Peyer's patch (tissue), 4 donors: ENCODE results near the gene PLLP. TPM values are rescaled to one million over a fixed set of nuclear protein-coding genes. Genes with fewer than 3 reads are reported as not detected.

ENCODE experiments used
- DNase-seq, 3 donors: peaks; one replicate each; pipeline ENCODE4 v3.0.0-alpha.2; 2017 to 2019
- H3K27ac ChIP-seq, 4 donors: fragments of 200-600 bp; sonication (generic); one replicate each; pipeline ENCODE4 v1.5.1; 2016 to 2019
- H3K27me3 ChIP-seq, 2 donors: fragments of 200-600 bp; sonication (generic); one replicate each; pipeline ENCODE4 v1.5.1; 2019
- H3K36me3 ChIP-seq, 3 donors: fragments of 200-600 bp; sonication (generic); one replicate each; pipeline ENCODE4 v1.5.1; 2016 to 2019
- H3K4me1 ChIP-seq, 4 donors: fragments of 200-600 bp; sonication (generic); one replicate each; pipeline ENCODE4 v1.5.1; 2016 to 2019
- H3K4me3 ChIP-seq, 4 donors: fragments of 200-600 bp; sonication (generic); 1 replicate in 3 of 4; 2 replicates in 1 of 4; pipeline ENCODE4 v1.5.1; 2016 to 2019; ENCODE audit warnings: mild to moderate bottlenecking in 1 of 4
- H3K9me3 ChIP-seq, 4 donors: fragments of 200-600 bp; sonication (generic); one replicate each; pipeline ENCODE4 v1.5.1; 2016 to 2019; ENCODE audit warnings: mild to moderate bottlenecking in 1 of 4
- POLR2A ChIP-seq, 2 donors: fragments of 450-650 bp; IDR thresholded peaks; one replicate each; pipeline ENCODE4 v1.5.1; 2017; ENCODE audit warnings: antibody characterized with exemption in 2 of 2, mild to moderate bottlenecking in 2 of 2, moderate library complexity in 2 of 2
- total RNA-seq, 4 donors: library from RNA; depleted of rRNA; stranded (reverse); fragments of >200 nt; gene quantifications; one replicate each; pipeline ENCODE4 v1.1.0, GENCODE V29; 2016
- TF ChIP-seq, protein P1 (sequence below), 6 experiments: fragments of 450-650 bp in 4 of 6; fragments of 200-600 bp in 2 of 6; sonication (generic) in 1 of 6; IDR thresholded peaks; one replicate each; pipeline ENCODE4 v1.5.1; 2017 to 2019; ENCODE audit warnings: antibody characterized with exemption in 6 of 6, mild to moderate bottlenecking in 3 of 6, moderate library complexity in 1 of 6

PLLP gene
- total RNA-seq, 4 donors from 2014 or later, result 1.7 to 152 (median 126) TPM

DNA sequence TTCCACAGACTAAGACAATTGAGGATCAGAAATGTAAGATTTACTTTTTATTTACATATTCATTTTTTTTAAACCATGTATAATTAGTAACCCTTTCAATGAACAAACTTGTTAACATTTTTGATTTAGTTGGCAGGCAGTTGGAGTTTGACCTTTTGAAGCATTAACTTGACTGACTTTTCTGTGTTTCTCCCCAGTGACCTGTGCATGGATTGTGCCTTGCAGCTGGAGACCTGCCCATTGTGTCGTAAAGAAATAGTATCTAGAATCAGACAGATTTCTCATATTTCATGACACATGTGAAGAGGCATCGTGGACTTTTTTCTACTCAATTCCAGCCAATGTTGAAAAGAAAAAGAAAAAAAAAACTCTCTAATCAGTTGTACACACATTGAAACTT is 45.8 kb downstream of the PLLP start:
- no peaks in the 10 kb centered on the region for H3K4me1 ChIP-seq
- H3K27ac ChIP-seq, result no peak overlapping the region
- H3K4me3 ChIP-seq, result no peak overlapping the region
- no peak for DNase-seq
- H3K36me3 ChIP-seq, result peaks cover 0 to 43% (median 0%) of the 10 kb centered on the region in 3 donors
- H3K27me3 ChIP-seq, result no peaks in the 10 kb centered on the region
- no peak for TF ChIP-seq POLR2A (IDR thresholded peaks at IDR 0.05)
- TF ChIP-seq, protein P1, sequence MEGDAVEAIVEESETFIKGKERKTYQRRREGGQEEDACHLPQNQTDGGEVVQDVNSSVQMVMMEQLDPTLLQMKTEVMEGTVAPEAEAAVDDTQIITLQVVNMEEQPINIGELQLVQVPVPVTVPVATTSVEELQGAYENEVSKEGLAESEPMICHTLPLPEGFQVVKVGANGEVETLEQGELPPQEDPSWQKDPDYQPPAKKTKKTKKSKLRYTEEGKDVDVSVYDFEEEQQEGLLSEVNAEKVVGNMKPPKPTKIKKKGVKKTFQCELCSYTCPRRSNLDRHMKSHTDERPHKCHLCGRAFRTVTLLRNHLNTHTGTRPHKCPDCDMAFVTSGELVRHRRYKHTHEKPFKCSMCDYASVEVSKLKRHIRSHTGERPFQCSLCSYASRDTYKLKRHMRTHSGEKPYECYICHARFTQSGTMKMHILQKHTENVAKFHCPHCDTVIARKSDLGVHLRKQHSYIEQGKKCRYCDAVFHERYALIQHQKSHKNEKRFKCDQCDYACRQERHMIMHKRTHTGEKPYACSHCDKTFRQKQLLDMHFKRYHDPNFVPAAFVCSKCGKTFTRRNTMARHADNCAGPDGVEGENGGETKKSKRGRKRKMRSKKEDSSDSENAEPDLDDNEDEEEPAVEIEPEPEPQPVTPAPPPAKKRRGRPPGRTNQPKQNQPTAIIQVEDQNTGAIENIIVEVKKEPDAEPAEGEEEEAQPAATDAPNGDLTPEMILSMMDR (IDR thresholded peaks at IDR 0.05), result no peak
- no peaks in the 10 kb centered on the region for H3K9me3 ChIP-seq

DNA sequence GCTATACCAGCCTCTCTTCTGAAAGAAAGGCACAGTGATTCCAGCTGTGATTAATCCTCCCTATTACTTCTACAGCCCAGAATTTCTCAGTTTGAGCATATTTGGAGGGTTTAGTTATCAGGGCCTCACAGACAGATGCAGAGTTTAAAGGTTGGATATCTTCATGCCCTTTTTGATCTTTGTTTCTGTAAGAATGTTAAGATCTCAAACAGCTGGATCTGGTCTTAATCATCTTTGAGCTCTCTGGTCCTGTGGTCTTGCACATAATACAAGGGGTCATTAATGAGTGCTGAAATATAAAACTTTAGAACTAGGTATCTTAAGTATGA is 48.5 kb downstream of the PLLP start:
- peaks cover 0 to 70% (median 0%) of the 10 kb centered on the region in 3 donors for H3K36me3 ChIP-seq
- H3K4me1 ChIP-seq, result no peaks in the 10 kb centered on the region
- H3K9me3 ChIP-seq, result no peaks in the 10 kb centered on the region
- DNase-seq, result no peak
- no peaks in the 10 kb centered on the region for H3K27me3 ChIP-seq
- TF ChIP-seq, protein P1 (IDR thresholded peaks at IDR 0.05), result no peak
- TF ChIP-seq POLR2A (IDR thresholded peaks at IDR 0.05), result no peak
- peak overlapping the region in 2 of 4 donors; percentile 4 to 27 for H3K27ac ChIP-seq
- H3K4me3 ChIP-seq, result no peak overlapping the region

DNA sequence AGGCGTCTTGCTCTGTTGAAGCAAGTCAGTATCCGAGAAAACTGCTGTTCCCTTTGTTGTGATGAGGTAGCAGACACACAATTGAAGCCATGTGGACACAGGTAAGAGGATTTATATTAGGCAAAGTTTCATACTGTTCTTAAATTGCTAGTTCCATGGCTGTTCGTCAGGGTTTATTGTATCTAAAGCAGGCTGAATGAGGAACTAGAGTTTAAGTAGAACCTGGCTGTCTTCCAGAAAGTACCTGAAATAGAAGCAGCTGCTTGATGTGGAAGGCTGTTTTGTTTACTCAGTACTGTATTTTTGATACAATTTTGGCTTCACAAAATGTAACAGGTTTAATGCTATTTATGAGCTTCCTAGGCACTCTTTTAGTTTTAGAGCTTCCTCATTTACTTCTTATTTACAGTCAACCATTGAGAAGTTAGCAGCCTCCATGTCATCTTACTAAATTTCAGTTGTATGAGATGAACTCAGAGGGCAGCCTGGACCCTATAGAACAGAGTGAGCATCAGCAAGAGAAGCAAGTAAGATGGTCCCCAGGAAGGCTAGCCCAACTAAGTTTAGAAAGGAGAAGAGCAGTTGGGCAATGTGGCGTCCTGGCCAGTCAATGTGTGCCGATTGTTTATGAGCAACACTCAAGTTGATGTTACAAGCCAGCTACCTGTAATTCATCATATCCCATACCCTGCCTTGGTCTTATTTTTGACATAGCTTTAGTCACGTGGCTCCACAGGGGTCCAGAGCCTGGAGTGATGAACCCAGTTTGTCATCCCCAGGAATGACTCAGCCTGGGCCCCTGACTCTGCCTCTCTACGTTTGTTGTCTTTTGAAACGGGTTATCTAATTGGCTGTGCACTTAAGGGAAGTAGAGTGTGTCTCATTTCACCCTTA is 49.1 kb downstream of the PLLP start:
- Histone ChIP-seq H3K27ac (peak overlapping the region in 2 of 4 donors; percentile 4 to 27), H3K4me3 (no peak overlapping the region), H3K9me3 (no peaks in the 10 kb centered on the region), H3K4me1 (no peaks in the 10 kb centered on the region), H3K36me3 (peaks cover 0 to 76% (median 0%) of the 10 kb centered on the region in 3 donors), H3K27me3 (no peaks in the 10 kb centered on the region)
- no peak for DNase-seq
- TF ChIP-seq, protein P1 (IDR thresholded peaks at IDR 0.05), result no peak
- no peak for TF ChIP-seq POLR2A (IDR thresholded peaks at IDR 0.05)

DNA sequence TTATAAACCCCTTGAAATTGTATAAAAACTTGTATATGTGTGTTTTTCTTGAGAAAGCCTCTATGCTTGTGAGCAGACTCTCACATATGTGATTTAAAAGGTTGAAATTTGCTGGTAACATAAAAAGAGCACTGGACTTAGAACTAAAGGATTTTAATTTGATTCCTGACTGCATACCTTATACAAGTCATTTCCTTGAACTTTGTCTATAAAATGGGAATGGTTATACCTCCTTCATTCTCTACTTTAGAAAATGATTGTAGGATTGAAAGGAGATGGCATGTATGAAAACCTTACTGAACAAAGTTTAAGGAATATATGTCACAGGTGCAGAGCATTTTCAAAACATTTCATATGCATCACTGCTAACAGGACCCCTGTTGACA is 49.8 kb downstream of the PLLP start:
- TF ChIP-seq, protein P1 (IDR thresholded peaks at IDR 0.05), result no peak
- TF ChIP-seq POLR2A (IDR thresholded peaks at IDR 0.05), result no peak
- no peaks in the 10 kb centered on the region for H3K9me3 ChIP-seq
- no peaks in the 10 kb centered on the region for H3K4me1 ChIP-seq
- H3K4me3 ChIP-seq, result no peak overlapping the region
- no peaks in the 10 kb centered on the region for H3K27me3 ChIP-seq
- H3K36me3 ChIP-seq, result peaks cover 0 to 83% (median 0%) of the 10 kb centered on the region in 3 donors
- DNase-seq, result no peak
- H3K27ac ChIP-seq, result peak overlapping the region in 2 of 4 donors; percentile 4 to 18

DNA sequence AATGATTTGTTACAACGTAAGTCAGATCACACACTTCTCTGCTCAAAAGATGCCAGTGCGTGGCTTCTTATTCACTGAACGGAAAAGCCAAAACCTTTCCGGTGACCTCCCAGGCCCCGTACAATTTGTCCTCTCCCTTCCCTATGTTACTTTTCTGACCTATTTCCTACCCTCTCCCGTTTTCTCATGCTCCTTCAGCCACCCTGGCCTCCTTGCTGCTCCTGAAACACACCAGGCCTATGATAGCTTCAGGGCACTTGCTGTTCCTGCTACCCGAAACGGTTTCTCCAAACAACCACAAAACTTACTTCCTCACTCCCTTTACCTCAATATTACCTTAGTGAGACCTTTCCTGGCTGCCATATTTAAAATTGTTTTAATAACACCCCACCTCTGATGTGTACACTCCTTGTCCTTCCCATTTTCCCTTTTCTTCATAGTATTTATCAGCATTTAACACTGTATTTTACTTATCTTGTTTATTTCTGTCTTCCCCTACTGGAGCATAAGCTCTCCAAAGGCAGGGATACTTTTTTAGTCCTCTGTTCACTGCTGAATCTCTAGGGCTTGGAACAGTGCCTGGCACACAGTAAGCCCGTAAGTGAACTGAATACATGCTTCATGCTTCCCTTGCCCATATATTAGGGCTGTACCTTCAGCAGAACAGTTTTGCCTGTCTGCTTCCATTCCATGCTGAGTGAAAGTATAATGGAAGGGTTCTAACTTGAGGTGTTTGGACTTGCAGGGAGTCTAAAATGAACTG is 50.3 kb downstream of the PLLP start:
- H3K27ac ChIP-seq, result no peak overlapping the region
- no peak for TF ChIP-seq POLR2A (IDR thresholded peaks at IDR 0.05)
- TF ChIP-seq, protein P1 (IDR thresholded peaks at IDR 0.05), result no peak
- H3K4me1 ChIP-seq, result no peaks in the 10 kb centered on the region
- no peaks in the 10 kb centered on the region for H3K9me3 ChIP-seq
- H3K27me3 ChIP-seq, result no peaks in the 10 kb centered on the region
- H3K4me3 ChIP-seq, result no peak overlapping the region
- DNase-seq, result no peak
- peaks cover 0 to 86% (median 0%) of the 10 kb centered on the region in 3 donors for H3K36me3 ChIP-seq
